Loucy (cell line): ENCODE data around the gene MDN1.

ENCODE experiments used
- CTCF ChIP-seq: fragments of 200-600 bp; sonication (generic); conservative IDR thresholded peaks from 2 replicates; pipeline ENCODE4 v1.5.1; 2014; ENCODE audit warnings: mild to moderate bottlenecking, antibody characterized with exemption, low read length
- EZH2phosphoT487 ChIP-seq: fragments of 200-600 bp; IDR thresholded peaks from 2 replicates; pipeline ENCODE4 v1.6.1; 2018; ENCODE audit warnings: antibody characterized with exemption, mild to moderate bottlenecking, moderate library complexity, borderline replicate concordance

- TF ChIP-seq CTCF = no peak
- no peak for TF ChIP-seq EZH2phosphoT487
These were observed 13.7 kb downstream of the MDN1 start for GRCh38 chr6:89805814-89806371.
